H1 (cell line): ENCODE data around the gene PLEKHG5. TPM values are rescaled to one million over a fixed set of nuclear protein-coding genes. Genes with fewer than 3 reads are reported as not detected.

Experiments used
- BCL11A ChIP-seq, 2 experiments: IDR thresholded peaks; one replicate each; pipeline ENCODE4 v1.6.1; 2011; ENCODE audit warnings: low read depth in 2 of 2, low read length in 2 of 2, mild to moderate bottlenecking in 2 of 2
- CHD1 ChIP-seq: IDR thresholded peaks from 2 replicates; pipeline ENCODE4 v1.6.1; 2012; ENCODE audit warnings: low read depth, low read length, improper control_type of control experiment
- CTCF ChIP-seq, 3 experiments: IDR thresholded peaks; 1 replicate in 2 of 3; 2 replicates in 1 of 3; pipeline versions ENCODE4 v1.5.1 to v1.6.1; 2011; ENCODE audit warnings: low read length in 3 of 3, mild to moderate bottlenecking in 3 of 3, inconsistent platforms in 2 of 3, low read depth in 1 of 3, moderate library complexity in 1 of 3; ENCODE audit not compliant: insufficient read depth in 1 of 3; ENCODE audit errors: control extremely low read depth in 1 of 3
- KDM4A ChIP-seq: IDR thresholded peaks from one replicate; pipeline ENCODE4 v1.7.1; 2012; ENCODE audit warnings: low read depth, mild to moderate bottlenecking, moderate library complexity, low read length, inconsistent platforms; ENCODE audit not compliant: severe bottlenecking
- MAFK ChIP-seq: IDR thresholded peaks from 2 replicates; pipeline ENCODE4 v1.6.1; 2012; ENCODE audit warnings: low read depth, mild to moderate bottlenecking, improper control_type of control experiment, low read length
- MAX ChIP-seq: IDR thresholded peaks from 2 replicates; pipeline ENCODE4 v1.6.1; 2012; ENCODE audit warnings: inconsistent platforms
- NANOG ChIP-seq: IDR thresholded peaks from 2 replicates; pipeline ENCODE4 v1.6.1; 2011; ENCODE audit warnings: low read length, low read depth, mild to moderate bottlenecking, inconsistent platforms; ENCODE audit not compliant: insufficient read depth, poor library complexity, severe bottlenecking
- SAP30 ChIP-seq: fragments of 300-600 bp; sonication (generic); IDR thresholded peaks from 2 replicates; pipeline ENCODE4 v1.7.1; 2012; ENCODE audit warnings: low read length, moderate library complexity, mild to moderate bottlenecking, inconsistent platforms; ENCODE audit not compliant: insufficient read depth, insufficient replicate concordance
- SIX5 ChIP-seq: IDR thresholded peaks from 2 replicates; pipeline ENCODE4 v1.6.1; 2011; ENCODE audit warnings: mild to moderate bottlenecking, low read depth, low read length
- SP2 ChIP-seq: IDR thresholded peaks from 2 replicates; pipeline ENCODE4 v1.6.1; 2012; ENCODE audit warnings: mild to moderate bottlenecking, low read length, inconsistent platforms
- polyA plus RNA-seq, 7 experiments: library from polyadenylated mRNA; depleted of rRNA in 3 of 7; stranded (reverse) in 5 of 7; unstranded in 2 of 7; fragments of >200 nt in 5 of 7; fragments of 200-250 nt in 2 of 7; gene quantifications; 1 replicate in 5 of 7; 2 replicates in 1 of 7; 4 replicates in 1 of 7; pipeline versions ENCODE4 v1.2.1 to v1.2.3, GENCODE V29; 2011 to 2013; ENCODE audit warnings: missing spikeins in 2 of 7, mixed read lengths in 2 of 7
- total RNA-seq: library from RNA; stranded (reverse); fragmentation: NEBNext Ultra II Directional; extraction: Animal tissue kit (Norgen Biotek cat#: 25700); gene quantifications from 2 replicates; pipeline ENCODE4 v1.2.1, GENCODE V29; 2021

Gene PLEKHG5
- total and polyA plus RNA-seq, 2 of the 8 experiments (the other 6 are each of a cell fraction or from before 2014, with no cell fraction given) = 10.4 to 13.8 TPM

- TF ChIP-seq KDM4A (peak; percentile 64), CHD1 (peak; percentile 55; the same call in 1 of the 2 replicates), SIX5 (0 out of 2 replicates have a peak, but pooled peaks have one; percentile 10), CTCF (IDR thresholded peaks at IDR 0.05; ENCODE audit: control extremely low read depth in 1 of 3, insufficient read depth in 1 of 3, low read depth in 1 of 3, low read length in 3 of 3) (0 out of 4 replicates have a peak, but pooled peaks of 1 of the 3 experiments have one; percentile 1), NANOG (no peak), BCL11A (IDR thresholded peaks at IDR 0.05; ENCODE audit: low read depth in 2 of 2, low read length in 2 of 2) (no peak), SP2 (no peak), SAP30 (no peak), MAX (peak; percentile 56; the same call in 1 of the 2 replicates), MAFK (peak; percentile 91)
These were observed 1.0 kb downstream of the PLEKHG5 start (continued) for GRCh38 chr1:6490181-6491080.
